HT-29 (cell line): ENCODE results near the gene SPRR2A. TPM values are rescaled to one million over a fixed set of nuclear protein-coding genes. Genes with fewer than 3 reads are reported as not detected.
"Not testable (repeated sequence)": the region's sequence is repeated elsewhere in the genome, so short reads cannot be mapped to it uniquely, and the experiment has no call there.

Experiments
- DNase-seq: peaks from one replicate; pipeline ENCODE4 v3.0.0-alpha.2; 2015; ENCODE audit warnings: low spot score
- small RNA-seq: library from RNA; depleted of rRNA; stranded (forward); fragments of <200 nt; gene quantifications from one replicate; pipeline ENCODE3, GENCODE V24; 2014
- total RNA-seq: library from RNA; depleted of rRNA; stranded (reverse); fragments of >200 nt; shearing (Covaris generic); gene quantifications from 2 replicates; pipeline ENCODE4 v1.2.3, GENCODE V29; 2014; rRNA removed

The SPRR2A gene
- total RNA-seq, 1 experiment from 2014 or later = not detected

- no peak for DNase-seq
Observed at GRCh38 chr1:153025797-153026196, 31.5 kb downstream of the SPRR2A start.

GRCh38 chr1:153024413-153024812, 32.9 kb downstream of the SPRR2A start:
- no peak for DNase-seq

GRCh38 chr1:153023109-153023508, 34.2 kb downstream of the SPRR2A start:
- no peak for DNase-seq

GRCh38 chr1:153022340-153022739, 35.0 kb downstream of the SPRR2A start:
- not testable (repeated sequence) for DNase-seq

GRCh38 chr1:153021829-153022228, 35.5 kb downstream of the SPRR2A start:
- not testable (repeated sequence) for DNase-seq

- DNase-seq = not testable (repeated sequence)
Observed at GRCh38 chr1:153011235-153011758, 46.0 kb downstream of the SPRR2A start.

Small RNA genes within 50 kb of the gene (small RNA-seq; reads per million reads assigned to genes)
- gene AL356867.1 (not detected), gene RF00322 (not detected)

Other genes starting within 250 kb of the SPRR2A start
- gene LCE1B, start 245.5 kb downstream of the SPRR2A start, total RNA-seq = not detected in 2 replicates
- not detected in 2 replicates for gene LCE1A, start 230.0 kb downstream of the SPRR2A start, total RNA-seq
- gene LCE6A, start 214.7 kb downstream of the SPRR2A start, total RNA-seq = not detected in 2 replicates
- not detected in 2 replicates for gene LCE7A, start 197.5 kb downstream of the SPRR2A start, total RNA-seq
- not detected in 2 replicates for gene SMCP, start 179.2 kb downstream of the SPRR2A start, total RNA-seq
- gene IVL, start 149.0 kb downstream of the SPRR2A start, total RNA-seq = 2.0 and 2.2 TPM in 2 replicates
- not detected in 2 replicates for gene SPRR5, start 110.3 kb downstream of the SPRR2A start, total RNA-seq
- gene SPRR4, start 86.9 kb downstream of the SPRR2A start, total RNA-seq = not detected in 2 replicates
- not detected in 2 replicates for gene SPRR1A, start 73.4 kb downstream of the SPRR2A start, total RNA-seq
- 0.10 and 0.20 TPM in 2 replicates for gene SPRR3, start 55.8 kb downstream of the SPRR2A start, total RNA-seq
- 0.57 and 1.9 TPM in 2 replicates for gene SPRR1B, start 26.3 kb downstream of the SPRR2A start, total RNA-seq
- gene SPRR2D, start 16.4 kb downstream of the SPRR2A start, total RNA-seq = not detected in 2 replicates
- gene SPRR2B, start 14.1 kb upstream of the SPRR2A start, total RNA-seq = not detected in 2 replicates
- not detected in 2 replicates for gene SPRR2E, start 37.0 kb upstream of the SPRR2A start, total RNA-seq
- not detected in 2 replicates for gene SPRR2F, start 56.0 kb upstream of the SPRR2A start, total RNA-seq
- not detected in 2 replicates for gene SPRR2G, start 93.4 kb upstream of the SPRR2A start, total RNA-seq
- not detected in 2 replicates for gene LELP1, start 145.9 kb upstream of the SPRR2A start, total RNA-seq
- not detected in 2 replicates for gene PRR9, start 160.1 kb upstream of the SPRR2A start, total RNA-seq
- not detected in 2 replicates for gene LORICRIN, start 202.2 kb upstream of the SPRR2A start, total RNA-seq